ENCODE results near the gene MEIS2. TPM values are rescaled to one million over a fixed set of nuclear protein-coding genes. Genes with fewer than 3 reads are reported as not detected.

MEIS2 gene
- total RNA-seq, 2 experiments from 2014 or later: not detected

- DNase-seq (no peak), ATAC-seq (no peak)
- ChIA-PET CTCF (no interaction called here), POLR2A (no interaction called here)
- peaks cover 15% of the 10 kb centered on the region for H3K27me3 Mint-ChIP-seq
- H3K9me3 Mint-ChIP-seq (ENCODE audit: low read depth): no peaks in the 10 kb centered on the region
- no peak overlapping the region for H3K4me3 Mint-ChIP-seq
- H3K27ac Mint-ChIP-seq: no peak overlapping the region
- H3K4me1 Mint-ChIP-seq: no peaks in the 10 kb centered on the region
- intact Hi-C loops (cut with DNase I, micrococcal nuclease): no loop called here
- no peaks in the 10 kb centered on the region for H3K36me3 Mint-ChIP-seq (ENCODE audit: low read depth)
These were observed 156.6 kb downstream of the MEIS2 start for GRCh38 chr15:36943508-36944361.

- Mint-ChIP-seq H3K27me3 (peaks cover 15% of the 10 kb centered on the region), H3K4me3 (no peak overlapping the region), H3K27ac (no peak overlapping the region), H3K9me3 (ENCODE audit: low read depth) (no peaks in the 10 kb centered on the region), H3K36me3 (ENCODE audit: low read depth) (no peaks in the 10 kb centered on the region), H3K4me1 (no peaks in the 10 kb centered on the region)
- intact Hi-C loops (cut with DNase I, micrococcal nuclease): no loop called here
- no peak for DNase-seq
- CTCF ChIA-PET: no interaction called here
- ATAC-seq: no peak
- POLR2A ChIA-PET: no interaction called here
These were observed 158.0 kb downstream of the MEIS2 start for GRCh38 chr15:36942248-36942827.

GRCh38 chr15:36941798-36942197 lies 158.6 kb downstream of the MEIS2 start:
- ATAC-seq (no peak), DNase-seq (no peak)
- Mint-ChIP-seq H3K27me3 (peaks cover 15% of the 10 kb centered on the region), H3K9me3 (ENCODE audit: low read depth) (no peaks in the 10 kb centered on the region), H3K36me3 (ENCODE audit: low read depth) (no peaks in the 10 kb centered on the region), H3K4me3 (no peak overlapping the region), H3K27ac (no peak overlapping the region), H3K4me1 (no peaks in the 10 kb centered on the region)
- POLR2A ChIA-PET: no interaction called here
- CTCF ChIA-PET: no interaction called here
- intact Hi-C loops (cut with DNase I, micrococcal nuclease): no loop called here

GRCh38 chr15:36940636-36941260 lies 159.6 kb downstream of the MEIS2 start:
- no peaks in the 10 kb centered on the region for H3K4me1 Mint-ChIP-seq
- ChIA-PET POLR2A (no interaction called here), CTCF (no interaction called here)
- H3K36me3 Mint-ChIP-seq (ENCODE audit: low read depth): no peaks in the 10 kb centered on the region
- ATAC-seq (no peak), DNase-seq (no peak)
- H3K9me3 Mint-ChIP-seq (ENCODE audit: low read depth): no peaks in the 10 kb centered on the region
- no peak overlapping the region for H3K4me3 Mint-ChIP-seq
- peaks cover 14% of the 10 kb centered on the region for H3K27me3 Mint-ChIP-seq
- intact Hi-C loops (cut with DNase I, micrococcal nuclease): no loop called here
- H3K27ac Mint-ChIP-seq: no peak overlapping the region

GRCh38 chr15:36940219-36940618 lies 160.1 kb downstream of the MEIS2 start:
- no peaks in the 10 kb centered on the region for H3K9me3 Mint-ChIP-seq (ENCODE audit: low read depth)
- intact Hi-C loops (cut with DNase I, micrococcal nuclease): no loop called here
- no peaks in the 10 kb centered on the region for H3K36me3 Mint-ChIP-seq (ENCODE audit: low read depth)
- H3K4me1 Mint-ChIP-seq: no peaks in the 10 kb centered on the region
- DNase-seq: no peak
- CTCF ChIA-PET: interaction anchor here (1.2 kb wide), 1 partner anchor 155 kb away, joined by 5 read pairs; no protein-coding TSS in a partner anchor
- H3K4me3 Mint-ChIP-seq: no peak overlapping the region
- ATAC-seq: no peak
- H3K27ac Mint-ChIP-seq: no peak overlapping the region
- H3K27me3 Mint-ChIP-seq: peaks cover 10% of the 10 kb centered on the region
- POLR2A ChIA-PET: no interaction called here

GRCh38 chr15:36938764-36939163 lies 161.6 kb downstream of the MEIS2 start:
- Mint-ChIP-seq H3K9me3 (ENCODE audit: low read depth) (no peaks in the 10 kb centered on the region), H3K27ac (no peak overlapping the region), H3K36me3 (ENCODE audit: low read depth) (no peaks in the 10 kb centered on the region), H3K27me3 (peaks cover 4% of the 10 kb centered on the region), H3K4me3 (no peak overlapping the region), H3K4me1 (no peaks in the 10 kb centered on the region)
- intact Hi-C loops (cut with DNase I, micrococcal nuclease): no loop called here
- ATAC-seq: no peak
- POLR2A ChIA-PET: no interaction called here
- DNase-seq: no peak
- CTCF ChIA-PET: interaction anchor here (0.8 kb wide), 1 partner anchor 55 kb away, joined by 3 read pairs; no protein-coding TSS in a partner anchor

GRCh38 chr15:36938131-36938530 lies 162.2 kb downstream of the MEIS2 start:
- ChIA-PET POLR2A (no interaction called here), CTCF (no interaction called here)
- intact Hi-C loops (cut with DNase I, micrococcal nuclease): no loop called here
- DNase-seq: no peak
- Mint-ChIP-seq H3K4me1 (no peaks in the 10 kb centered on the region), H3K9me3 (ENCODE audit: low read depth) (no peaks in the 10 kb centered on the region), H3K4me3 (no peak overlapping the region), H3K36me3 (ENCODE audit: low read depth) (no peaks in the 10 kb centered on the region), H3K27me3 (peaks cover 4% of the 10 kb centered on the region), H3K27ac (no peak overlapping the region)
- ATAC-seq: no peak

GRCh38 chr15:36936613-36937012 lies 163.7 kb downstream of the MEIS2 start:
- H3K4me3 Mint-ChIP-seq: no peak overlapping the region
- no peak overlapping the region for H3K27ac Mint-ChIP-seq
- H3K4me1 Mint-ChIP-seq: no peaks in the 10 kb centered on the region
- no peaks in the 10 kb centered on the region for H3K9me3 Mint-ChIP-seq (ENCODE audit: low read depth)
- no peaks in the 10 kb centered on the region for H3K36me3 Mint-ChIP-seq (ENCODE audit: low read depth)
- ChIA-PET POLR2A (no interaction called here), CTCF (interaction anchor here (1.0 kb wide), 1 partner anchor 11 kb away, joined by 3 read pairs; no protein-coding TSS in a partner anchor)
- peaks cover 4% of the 10 kb centered on the region for H3K27me3 Mint-ChIP-seq
- intact Hi-C loops (cut with DNase I, micrococcal nuclease): no loop called here
- ATAC-seq (no peak), DNase-seq (no peak)

- Mint-ChIP-seq H3K4me1 (no peaks in the 10 kb centered on the region), H3K27ac (no peak overlapping the region), H3K4me3 (no peak overlapping the region), H3K36me3 (ENCODE audit: low read depth) (no peaks in the 10 kb centered on the region), H3K9me3 (ENCODE audit: low read depth) (no peaks in the 10 kb centered on the region), H3K27me3 (no peaks in the 10 kb centered on the region)
- ChIA-PET CTCF (no interaction called here), POLR2A (no interaction called here)
- ATAC-seq (no peak), DNase-seq (no peak)
- intact Hi-C loops (cut with DNase I, micrococcal nuclease): no loop called here
These were observed 166.9 kb downstream of the MEIS2 start for GRCh38 chr15:36933255-36933990.

- no peak overlapping the region for H3K27ac Mint-ChIP-seq
- no peaks in the 10 kb centered on the region for H3K9me3 Mint-ChIP-seq (ENCODE audit: low read depth)
- POLR2A ChIA-PET: no interaction called here
- no peaks in the 10 kb centered on the region for H3K4me1 Mint-ChIP-seq
- H3K27me3 Mint-ChIP-seq: no peaks in the 10 kb centered on the region
- no peak for ATAC-seq
- intact Hi-C loops (cut with DNase I, micrococcal nuclease): no loop called here
- no peaks in the 10 kb centered on the region for H3K36me3 Mint-ChIP-seq (ENCODE audit: low read depth)
- no peak for DNase-seq
- CTCF ChIA-PET: no interaction called here
- no peak overlapping the region for H3K4me3 Mint-ChIP-seq
These were observed 168.3 kb downstream of the MEIS2 start for GRCh38 chr15:36932070-36932469.

- POLR2A ChIA-PET: no interaction called here
- Mint-ChIP-seq H3K27me3 (no peaks in the 10 kb centered on the region), H3K36me3 (ENCODE audit: low read depth) (no peaks in the 10 kb centered on the region), H3K9me3 (ENCODE audit: low read depth) (no peaks in the 10 kb centered on the region), H3K4me1 (no peaks in the 10 kb centered on the region), H3K4me3 (no peak overlapping the region), H3K27ac (no peak overlapping the region)
- ATAC-seq: no peak
- CTCF ChIA-PET: no interaction called here
- no peak for DNase-seq
- intact Hi-C loops (cut with DNase I, micrococcal nuclease): no loop called here
These were observed 168.9 kb downstream of the MEIS2 start for GRCh38 chr15:36931434-36931833.
